Measurements from ENCODE around the gene GPSM1. TPM values are rescaled to one million over a fixed set of nuclear protein-coding genes. Genes with fewer than 3 reads are reported as not detected.

Gene GPSM1
- total and polyA plus RNA-seq, 7 donors, result 0.34 to 2.3 (median 1.3) TPM

DNA sequence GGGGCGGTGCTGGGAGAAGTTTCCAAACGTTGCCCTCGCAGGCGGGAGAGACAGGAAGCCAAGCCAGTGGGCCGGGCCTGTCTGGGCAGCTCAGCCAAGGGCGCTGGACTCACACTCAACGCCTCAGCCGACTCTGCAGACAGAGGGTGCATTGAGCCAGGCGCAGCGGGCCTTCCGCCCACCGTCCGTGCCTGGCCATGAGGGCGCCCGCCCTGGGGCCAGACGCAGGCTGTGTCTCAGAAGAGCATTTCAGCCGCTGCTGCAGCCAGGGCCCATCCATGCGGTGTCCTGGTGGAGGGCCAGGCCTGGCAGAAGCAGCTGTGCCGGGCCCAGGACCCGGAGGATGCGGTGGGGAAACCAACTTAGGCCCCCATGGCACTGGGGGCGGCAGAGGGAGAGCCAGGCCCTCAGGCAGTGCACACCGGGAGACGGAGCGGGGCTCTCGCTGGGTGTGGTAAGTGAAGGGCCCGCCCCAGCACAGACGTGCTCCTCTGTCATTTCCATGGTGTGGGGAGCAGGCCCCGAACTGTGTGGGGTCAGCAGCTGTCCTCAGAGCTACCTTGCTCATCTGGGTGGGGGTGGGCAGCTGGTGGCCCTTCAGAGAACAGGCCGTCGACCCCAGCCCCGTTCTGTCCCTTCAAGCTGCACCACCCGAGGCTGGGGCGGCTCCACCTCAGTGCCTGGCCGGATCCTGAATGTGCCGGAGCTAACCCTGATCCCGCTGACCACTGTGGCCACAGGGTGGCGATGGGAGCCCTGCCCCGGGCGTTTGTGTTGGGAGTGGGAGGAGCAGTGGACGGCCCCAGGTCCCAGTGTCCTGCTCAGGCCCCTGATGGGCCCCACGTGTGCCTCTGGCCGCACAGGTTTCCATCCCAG, 18.2 kb downstream of the GPSM1 start:
- Histone ChIP-seq H3K9me3 (no peaks in the 10 kb centered on the region), H3K27me3 (ENCODE audit: insufficient read depth in 3 of 3, low read length in 2 of 3) (peaks cover 0 to 75% (median 12%) of the 10 kb centered on the region in 3 donors), H3K4me1 (no peaks in the 10 kb centered on the region), H3K4me3 (no peak overlapping the region), H3K27ac (no peak overlapping the region), H3K36me3 (ENCODE audit: insufficient read depth in 1 of 2, low read depth in 1 of 2) (no peaks in the 10 kb centered on the region)
- DNase-seq (peak; percentile 73 to 75), ATAC-seq (peak; percentile 49 to 76 (median 67))
- 22 to 26% (median 23%) methylated on average over 34 to 43 of the region's 43 CpGs for WGBS, 3 donors
- intact Hi-C loops (cut with DNase I), result no loop called here
- TF ChIP-seq, protein P1, sequence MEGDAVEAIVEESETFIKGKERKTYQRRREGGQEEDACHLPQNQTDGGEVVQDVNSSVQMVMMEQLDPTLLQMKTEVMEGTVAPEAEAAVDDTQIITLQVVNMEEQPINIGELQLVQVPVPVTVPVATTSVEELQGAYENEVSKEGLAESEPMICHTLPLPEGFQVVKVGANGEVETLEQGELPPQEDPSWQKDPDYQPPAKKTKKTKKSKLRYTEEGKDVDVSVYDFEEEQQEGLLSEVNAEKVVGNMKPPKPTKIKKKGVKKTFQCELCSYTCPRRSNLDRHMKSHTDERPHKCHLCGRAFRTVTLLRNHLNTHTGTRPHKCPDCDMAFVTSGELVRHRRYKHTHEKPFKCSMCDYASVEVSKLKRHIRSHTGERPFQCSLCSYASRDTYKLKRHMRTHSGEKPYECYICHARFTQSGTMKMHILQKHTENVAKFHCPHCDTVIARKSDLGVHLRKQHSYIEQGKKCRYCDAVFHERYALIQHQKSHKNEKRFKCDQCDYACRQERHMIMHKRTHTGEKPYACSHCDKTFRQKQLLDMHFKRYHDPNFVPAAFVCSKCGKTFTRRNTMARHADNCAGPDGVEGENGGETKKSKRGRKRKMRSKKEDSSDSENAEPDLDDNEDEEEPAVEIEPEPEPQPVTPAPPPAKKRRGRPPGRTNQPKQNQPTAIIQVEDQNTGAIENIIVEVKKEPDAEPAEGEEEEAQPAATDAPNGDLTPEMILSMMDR (IDR thresholded peaks at IDR 0.05), result peak; percentile 30

DNA sequence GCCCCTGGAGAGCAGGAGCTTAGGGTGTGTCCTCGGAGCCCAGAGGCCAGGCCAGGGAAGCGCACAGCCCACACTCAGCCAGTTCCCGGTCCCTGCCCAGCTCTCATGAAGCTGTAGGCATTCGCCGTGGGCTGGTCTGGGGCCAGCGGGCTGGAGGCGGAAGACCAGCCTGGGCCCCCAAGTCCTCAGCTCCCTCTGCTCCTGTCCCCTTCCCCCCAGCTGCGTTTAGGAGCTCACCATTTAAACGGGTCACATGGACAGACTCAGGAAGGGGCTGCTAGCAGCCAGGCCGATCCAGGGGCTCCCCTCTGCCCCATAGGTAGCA, 18.8 kb downstream of the GPSM1 start:
- no peak overlapping the region for H3K4me3 ChIP-seq
- intact Hi-C loops (cut with DNase I), result no loop called here
- H3K27ac ChIP-seq, result no peak overlapping the region
- TF ChIP-seq, protein P1 (IDR thresholded peaks at IDR 0.05), result no peak
- ATAC-seq (no peak), DNase-seq (no peak)
- 34 to 53% (median 42%) methylated on average over 10 of the region's 10 CpGs for WGBS, 3 donors
- no peaks in the 10 kb centered on the region for H3K4me1 ChIP-seq
- H3K9me3 ChIP-seq, result no peaks in the 10 kb centered on the region
- H3K36me3 ChIP-seq (ENCODE audit: insufficient read depth in 1 of 2, low read depth in 1 of 2), result no peaks in the 10 kb centered on the region
- peaks cover 0 to 78% (median 12%) of the 10 kb centered on the region in 3 donors for H3K27me3 ChIP-seq (ENCODE audit: insufficient read depth in 3 of 3, low read length in 2 of 3)

DNA sequence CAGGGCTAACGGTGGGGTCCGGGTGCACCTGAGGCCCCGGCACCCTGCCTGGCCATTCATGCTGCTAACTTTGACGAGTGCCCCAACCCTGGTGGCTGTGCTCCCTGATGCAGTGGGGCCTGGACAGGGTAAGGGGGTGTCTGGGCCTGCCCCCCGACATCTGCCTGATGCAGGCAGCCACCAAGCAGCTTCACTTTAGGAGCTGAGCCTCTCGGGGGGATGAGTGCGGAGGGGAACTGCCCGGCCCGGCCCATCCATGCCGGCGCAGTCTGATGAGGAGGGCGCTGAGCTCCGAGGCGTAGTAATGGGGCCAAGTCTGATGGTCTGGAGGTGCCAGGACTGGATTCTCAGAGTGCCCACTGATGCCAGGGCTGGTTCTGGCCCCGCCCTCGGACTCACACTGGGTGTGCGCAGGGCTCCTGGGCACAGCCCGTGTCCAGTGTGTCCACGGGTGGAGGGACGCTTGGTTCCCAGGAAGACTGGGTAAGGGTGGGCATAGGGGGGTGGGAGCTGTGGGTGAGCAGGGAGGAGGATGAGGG, 19.7 kb downstream of the GPSM1 start:
- H3K27ac ChIP-seq, result no peak overlapping the region
- H3K9me3 ChIP-seq, result no peaks in the 10 kb centered on the region
- DNase-seq (no peak), ATAC-seq (no peak)
- H3K4me3 ChIP-seq, result no peak overlapping the region
- intact Hi-C loops (cut with DNase I), result no loop called here
- H3K36me3 ChIP-seq (ENCODE audit: insufficient read depth in 1 of 2, low read depth in 1 of 2), result no peaks in the 10 kb centered on the region
- TF ChIP-seq, protein P1 (IDR thresholded peaks at IDR 0.05), result no peak
- 38 to 62% (median 39%) methylated on average over 12 to 20 of the region's 20 CpGs for WGBS, 3 donors
- no peaks in the 10 kb centered on the region for H3K4me1 ChIP-seq
- H3K27me3 ChIP-seq (ENCODE audit: insufficient read depth in 3 of 3, low read length in 2 of 3), result peaks cover 0 to 72% (median 11%) of the 10 kb centered on the region in 3 donors

DNA sequence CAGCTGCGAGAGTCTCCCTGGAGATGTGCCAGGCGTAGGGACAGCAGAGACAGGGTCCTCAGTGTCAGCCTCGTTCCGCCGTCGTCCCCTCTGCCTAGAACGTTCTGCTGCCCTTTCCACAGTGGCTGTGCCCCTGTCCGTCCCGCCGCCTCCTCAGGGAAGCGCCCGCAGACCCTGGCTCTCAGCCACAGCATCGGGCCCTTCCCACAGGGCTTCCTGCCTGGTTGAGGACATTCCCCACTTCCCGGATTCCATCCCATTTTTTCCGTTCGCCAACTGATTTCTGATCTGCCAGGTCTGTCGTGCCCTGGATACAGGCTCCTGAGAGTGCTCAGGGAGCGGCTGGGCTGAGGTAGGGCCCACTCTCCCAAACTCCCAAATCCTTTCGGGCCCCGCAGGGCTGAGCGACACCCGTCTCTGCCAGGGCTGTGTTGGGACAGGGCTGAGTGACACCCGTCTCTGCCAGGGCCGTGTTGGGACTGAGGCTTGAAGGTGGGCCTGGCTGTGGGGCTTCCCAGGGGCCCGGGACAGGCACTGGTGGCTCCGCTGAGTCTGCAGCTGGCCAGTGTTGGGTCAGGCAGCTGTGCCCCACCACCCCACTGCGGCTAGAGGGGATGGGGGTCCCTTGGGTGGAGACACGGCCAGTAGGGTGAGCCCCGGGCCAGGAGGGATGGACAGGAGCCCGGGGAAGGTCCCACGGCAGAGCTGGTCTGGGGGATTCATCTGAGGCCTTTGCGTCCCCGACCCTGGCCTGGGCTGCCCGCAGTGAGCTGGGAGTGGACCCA, 20.3 kb downstream of the GPSM1 start:
- no peak for DNase-seq
- 37 to 54% (median 43%) methylated on average over 32 to 34 of the region's 34 CpGs for WGBS, 3 donors

More for the DNA sequence above, 20.3 kb downstream of the GPSM1 start:
- intact Hi-C loops (cut with DNase I), result no loop called here
- no peaks in the 10 kb centered on the region for H3K4me1 ChIP-seq
- no peak overlapping the region for H3K4me3 ChIP-seq
- H3K27ac ChIP-seq, result no peak overlapping the region
- no peak for ATAC-seq
- no peaks in the 10 kb centered on the region for H3K9me3 ChIP-seq
- H3K27me3 ChIP-seq (ENCODE audit: insufficient read depth in 3 of 3, low read length in 2 of 3), result peaks cover 0 to 66% (median 7%) of the 10 kb centered on the region in 3 donors
- no peaks in the 10 kb centered on the region for H3K36me3 ChIP-seq (ENCODE audit: insufficient read depth in 1 of 2, low read depth in 1 of 2)
- TF ChIP-seq, protein P1 (IDR thresholded peaks at IDR 0.05), result no peak
